Measurements from ENCODE around the gene PGPEP1.

PGPEP1 gene

DNA sequence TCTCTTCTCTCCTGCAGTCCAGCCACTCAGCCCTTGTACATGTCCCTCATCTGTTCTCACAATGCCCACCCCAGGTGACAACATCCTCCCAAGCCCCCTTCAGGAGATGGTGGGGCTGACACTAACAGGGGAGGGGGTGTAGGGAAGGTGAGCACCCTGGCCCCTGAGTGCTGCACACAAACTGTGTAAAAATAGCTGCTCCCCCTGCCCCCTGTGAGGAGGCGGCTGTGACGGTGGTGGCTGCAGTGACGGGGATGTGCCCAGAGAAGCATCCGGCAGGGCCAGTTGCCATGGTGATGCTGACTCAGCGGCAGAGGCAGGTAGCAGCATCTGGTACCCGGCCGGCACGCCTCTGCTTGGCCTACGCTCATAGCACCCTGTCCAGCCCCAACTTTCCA is 45.9 kb upstream of the PGPEP1 start:
- H3K9me3 ChIP-seq (ENCODE audit: insufficient read depth, low read depth, low read length), result no peaks in the 10 kb centered on the region
- peaks cover 3% of the 10 kb centered on the region; the same call in 1 of the 2 replicates for H3K79me2 ChIP-seq (ENCODE audit: insufficient read depth, low read length)
- no peak overlapping the region for H2AFZ ChIP-seq (ENCODE audit: low read length)
- H3F3A ChIP-seq (ENCODE audit: low read depth), result peaks cover 4% of the 10 kb centered on the region; the same call in 1 of the 2 replicates
- no peak overlapping the region for H3K9ac ChIP-seq (ENCODE audit: low read depth, low read length, poor library complexity, severe bottlenecking)
- no peak for TF ChIP-seq EZH2phosphoT487 (IDR thresholded peaks at IDR 0.05; ENCODE audit: borderline replicate concordance)
- TF ChIP-seq, protein P1, sequence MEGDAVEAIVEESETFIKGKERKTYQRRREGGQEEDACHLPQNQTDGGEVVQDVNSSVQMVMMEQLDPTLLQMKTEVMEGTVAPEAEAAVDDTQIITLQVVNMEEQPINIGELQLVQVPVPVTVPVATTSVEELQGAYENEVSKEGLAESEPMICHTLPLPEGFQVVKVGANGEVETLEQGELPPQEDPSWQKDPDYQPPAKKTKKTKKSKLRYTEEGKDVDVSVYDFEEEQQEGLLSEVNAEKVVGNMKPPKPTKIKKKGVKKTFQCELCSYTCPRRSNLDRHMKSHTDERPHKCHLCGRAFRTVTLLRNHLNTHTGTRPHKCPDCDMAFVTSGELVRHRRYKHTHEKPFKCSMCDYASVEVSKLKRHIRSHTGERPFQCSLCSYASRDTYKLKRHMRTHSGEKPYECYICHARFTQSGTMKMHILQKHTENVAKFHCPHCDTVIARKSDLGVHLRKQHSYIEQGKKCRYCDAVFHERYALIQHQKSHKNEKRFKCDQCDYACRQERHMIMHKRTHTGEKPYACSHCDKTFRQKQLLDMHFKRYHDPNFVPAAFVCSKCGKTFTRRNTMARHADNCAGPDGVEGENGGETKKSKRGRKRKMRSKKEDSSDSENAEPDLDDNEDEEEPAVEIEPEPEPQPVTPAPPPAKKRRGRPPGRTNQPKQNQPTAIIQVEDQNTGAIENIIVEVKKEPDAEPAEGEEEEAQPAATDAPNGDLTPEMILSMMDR (conservative IDR thresholded peaks at IDR 0.05; ENCODE audit: low read length), result no peak
- peaks cover 35% of the 10 kb centered on the region for H3K4me1 ChIP-seq (ENCODE audit: insufficient read depth, low read length, poor library complexity, severe bottlenecking)
- no peaks in the 10 kb centered on the region for H3K36me3 ChIP-seq (ENCODE audit: insufficient read depth, low read length)
- H3K4me2 ChIP-seq (ENCODE audit: low read depth, low read length, poor library complexity, severe bottlenecking), result no peak overlapping the region
- H3K9me2 ChIP-seq (replicated peaks; ENCODE audit: low read depth, low read length), result no peaks in the 10 kb centered on the region
- H4K20me1 ChIP-seq (ENCODE audit: insufficient read depth, low read length, poor library complexity, severe bottlenecking), result no peaks in the 10 kb centered on the region
- no peaks in the 10 kb centered on the region for H3K27me3 ChIP-seq (ENCODE audit: insufficient read depth, low read length, poor library complexity, severe bottlenecking)
- no peak overlapping the region for H3K4me3 ChIP-seq (ENCODE audit: low read length, poor library complexity, severe bottlenecking)

DNA sequence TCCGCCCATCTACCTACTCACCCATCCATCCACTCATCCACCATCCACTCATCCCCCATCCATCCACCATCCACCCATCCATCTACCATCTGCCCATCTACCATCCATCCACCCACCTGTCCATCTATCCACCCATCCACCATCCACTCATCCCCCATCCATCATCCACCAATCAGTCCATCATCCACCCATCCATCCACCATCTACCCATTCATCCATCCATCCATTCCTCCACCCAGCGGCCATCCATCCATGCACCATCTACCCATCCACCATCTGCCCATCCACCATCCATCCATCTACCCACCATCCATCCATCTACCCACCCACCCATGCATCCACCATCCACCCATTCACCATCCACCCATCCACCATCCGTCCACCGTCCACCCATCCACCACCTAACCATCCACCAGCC is 45.4 kb upstream of the PGPEP1 start:
- Histone ChIP-seq H3K27me3 (ENCODE audit: insufficient read depth, low read length, poor library complexity, severe bottlenecking) (no peaks in the 10 kb centered on the region), H3K4me1 (ENCODE audit: insufficient read depth, low read length, poor library complexity, severe bottlenecking) (peaks cover 31% of the 10 kb centered on the region), H3K9ac (ENCODE audit: low read depth, low read length, poor library complexity, severe bottlenecking) (no peak overlapping the region), H3F3A (ENCODE audit: low read depth) (peaks cover 4% of the 10 kb centered on the region; the same call in 1 of the 2 replicates), H3K9me2 (replicated peaks; ENCODE audit: low read depth, low read length) (no peaks in the 10 kb centered on the region), H3K4me2 (ENCODE audit: low read depth, low read length, poor library complexity, severe bottlenecking) (no peak overlapping the region), H3K4me3 (ENCODE audit: low read length, poor library complexity, severe bottlenecking) (no peak overlapping the region), H2AFZ (ENCODE audit: low read length) (no peak overlapping the region), H4K20me1 (ENCODE audit: insufficient read depth, low read length, poor library complexity, severe bottlenecking) (no peaks in the 10 kb centered on the region), H3K36me3 (ENCODE audit: insufficient read depth, low read length) (no peaks in the 10 kb centered on the region), H3K9me3 (ENCODE audit: insufficient read depth, low read depth, low read length) (no peaks in the 10 kb centered on the region), H3K79me2 (ENCODE audit: insufficient read depth, low read length) (peaks cover 3% of the 10 kb centered on the region; the same call in 1 of the 2 replicates)
- no peak for TF ChIP-seq EZH2phosphoT487 (IDR thresholded peaks at IDR 0.05; ENCODE audit: borderline replicate concordance)
- TF ChIP-seq, protein P1 (conservative IDR thresholded peaks at IDR 0.05; ENCODE audit: low read length), result no peak

DNA sequence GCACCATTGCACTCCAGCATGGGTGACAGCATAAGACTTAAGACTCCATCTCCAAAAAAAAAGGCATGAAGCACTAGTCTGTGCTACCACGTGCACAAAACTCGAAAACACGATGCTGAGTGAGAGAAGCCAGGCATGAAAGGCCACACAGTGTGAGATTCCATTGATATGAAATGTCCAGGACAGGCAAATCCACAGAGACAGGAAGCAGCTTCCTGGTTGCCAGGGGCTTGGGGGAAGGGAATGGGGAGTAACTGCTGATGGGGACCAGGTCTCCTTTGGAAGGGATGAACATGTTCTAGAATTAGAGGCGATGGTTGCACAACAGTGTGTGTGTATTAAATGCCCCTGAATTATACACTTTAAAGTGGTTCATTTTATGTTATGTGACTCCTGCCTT is 43.1 kb upstream of the PGPEP1 start:
- peaks cover 3% of the 10 kb centered on the region; the same call in 1 of the 2 replicates for H3K79me2 ChIP-seq (ENCODE audit: insufficient read depth, low read length)
- H3K4me3 ChIP-seq (ENCODE audit: low read length, poor library complexity, severe bottlenecking), result no peak overlapping the region
- H3F3A ChIP-seq (ENCODE audit: low read depth), result no peaks in the 10 kb centered on the region
- H3K9ac ChIP-seq (ENCODE audit: low read depth, low read length, poor library complexity, severe bottlenecking), result no peak overlapping the region
- no peaks in the 10 kb centered on the region for H3K9me3 ChIP-seq (ENCODE audit: insufficient read depth, low read depth, low read length)
- no peaks in the 10 kb centered on the region for H3K27me3 ChIP-seq (ENCODE audit: insufficient read depth, low read length, poor library complexity, severe bottlenecking)
- no peak overlapping the region for H3K4me2 ChIP-seq (ENCODE audit: low read depth, low read length, poor library complexity, severe bottlenecking)
- H3K36me3 ChIP-seq (ENCODE audit: insufficient read depth, low read length), result no peaks in the 10 kb centered on the region
- H3K4me1 ChIP-seq (ENCODE audit: insufficient read depth, low read length, poor library complexity, severe bottlenecking), result peaks cover 15% of the 10 kb centered on the region
- no peaks in the 10 kb centered on the region for H3K9me2 ChIP-seq (replicated peaks; ENCODE audit: low read depth, low read length)
- H2AFZ ChIP-seq (ENCODE audit: low read length), result no peak overlapping the region
- TF ChIP-seq, protein P1 (conservative IDR thresholded peaks at IDR 0.05; ENCODE audit: low read length), result no peak
- no peak for TF ChIP-seq EZH2phosphoT487 (IDR thresholded peaks at IDR 0.05; ENCODE audit: borderline replicate concordance)
- H4K20me1 ChIP-seq (ENCODE audit: insufficient read depth, low read length, poor library complexity, severe bottlenecking), result no peaks in the 10 kb centered on the region

Data from Loucy (cell line).